ENCODE data around the gene TTC38.
"Not testable (repeated sequence)": the region's sequence is repeated elsewhere in the genome, so short reads cannot be mapped to it uniquely, and the experiment has no call there.

TTC38 gene

DNA sequence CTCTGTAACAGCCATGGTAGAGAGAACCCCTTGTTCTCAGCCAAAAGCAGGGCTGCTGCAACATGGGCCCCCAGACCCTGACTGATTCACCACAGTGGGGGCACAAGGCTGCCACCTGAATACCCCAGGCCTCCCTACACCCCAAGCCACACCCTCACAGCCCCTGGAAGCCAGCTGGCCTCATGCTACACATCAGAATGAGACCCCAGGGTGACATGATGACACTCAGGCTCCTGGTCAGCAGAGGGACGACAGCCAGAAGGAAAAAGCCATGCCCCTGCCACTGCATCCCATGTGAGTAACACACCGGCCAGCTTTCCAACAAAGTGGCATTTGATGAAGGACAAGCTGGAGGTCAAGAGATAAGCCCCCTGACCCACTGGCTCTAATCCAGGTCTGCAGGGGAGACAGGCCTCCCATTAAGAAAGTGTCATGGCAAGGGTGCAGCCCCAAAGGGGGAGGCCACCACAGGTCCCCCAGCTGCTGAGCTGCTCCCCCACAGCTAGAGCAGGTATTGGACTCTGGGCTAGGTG is 20.3 kb upstream of the TTC38 start:
- no peak for DNase-seq

DNA sequence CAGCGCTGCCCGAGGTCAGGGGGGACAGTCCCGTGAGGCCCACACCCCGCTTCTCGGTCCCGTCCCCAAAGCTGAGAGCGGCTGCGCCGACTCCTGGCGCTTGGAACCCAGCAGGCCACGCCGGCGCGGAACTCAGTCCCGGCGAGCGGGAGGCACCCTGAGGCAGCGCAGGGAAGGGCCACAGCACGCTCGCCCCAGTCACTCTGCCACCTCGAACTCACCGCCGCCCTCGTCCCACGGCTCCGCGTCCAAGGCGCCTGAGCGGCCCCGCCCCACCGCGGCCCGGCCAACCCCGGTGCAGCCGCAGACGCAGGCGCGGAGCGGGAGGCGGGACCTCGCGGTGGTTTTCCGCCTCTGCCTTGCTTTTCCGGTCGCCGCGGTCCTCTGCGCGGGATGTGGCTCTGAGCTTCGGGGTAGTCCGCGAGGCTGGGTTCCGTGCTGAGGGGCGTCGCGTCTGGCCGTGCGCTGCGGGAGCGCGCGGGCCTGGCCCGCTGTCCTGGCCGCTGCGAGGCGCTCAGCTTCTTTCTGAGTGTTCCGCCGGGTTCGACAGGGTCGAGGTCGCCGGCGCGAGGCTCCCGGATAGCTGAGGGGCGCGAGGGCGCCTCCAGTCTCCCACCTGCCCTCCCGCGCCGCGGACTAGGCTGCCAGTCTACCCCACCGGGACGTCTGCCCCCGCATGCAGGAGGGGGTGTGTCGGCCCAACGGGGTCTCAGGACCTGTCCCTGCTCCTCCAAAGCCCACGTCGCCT is 17.6 kb upstream of the TTC38 start, which contains the start of gene CDPF1:
Gene CDPF1 (minus strand): TSS at position 259 of the 748 bp plus-strand sequence. CDS start 2,009 bp downstream, outside the sequence.
- DNase-seq = peak; percentile 92

DNA sequence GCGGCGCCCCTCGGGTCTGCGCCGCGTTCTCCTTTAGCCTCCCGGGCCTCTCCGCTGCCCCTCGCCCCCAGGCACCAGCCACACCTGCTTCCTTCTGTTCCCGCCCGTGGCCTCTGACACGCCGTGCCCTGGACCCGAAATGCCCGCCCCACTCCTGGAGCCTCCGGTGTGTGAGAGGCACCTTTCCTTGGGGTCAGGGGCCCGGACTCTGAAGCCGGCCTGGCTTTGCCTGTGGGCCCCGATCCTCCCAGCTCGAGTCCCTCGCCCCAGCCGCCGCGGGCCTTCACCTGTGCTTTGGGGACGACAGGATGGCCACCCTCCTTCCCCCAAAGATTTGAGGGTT is 17.1 kb upstream of the TTC38 start:
- DNase-seq = no peak

DNA sequence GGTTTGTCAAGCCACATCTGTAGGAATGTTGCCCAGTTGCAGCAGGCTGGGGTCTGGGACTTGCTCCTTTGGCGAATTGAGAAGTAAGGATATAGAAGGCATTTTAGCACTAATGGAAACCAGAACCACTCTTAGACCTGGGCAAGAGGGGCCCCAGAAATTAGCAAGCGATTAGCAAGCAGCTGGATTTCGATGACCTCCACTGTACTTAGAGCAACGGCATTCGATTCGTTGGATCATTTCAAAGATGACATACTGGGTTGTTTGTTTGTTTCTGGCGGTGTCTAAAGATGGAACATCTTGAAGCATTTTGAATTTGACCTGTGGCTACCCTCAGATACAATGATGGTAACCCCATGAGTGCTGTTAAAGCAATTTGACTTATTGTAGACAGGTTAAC is 16.5 kb upstream of the TTC38 start:
- DNase-seq = no peak

DNA sequence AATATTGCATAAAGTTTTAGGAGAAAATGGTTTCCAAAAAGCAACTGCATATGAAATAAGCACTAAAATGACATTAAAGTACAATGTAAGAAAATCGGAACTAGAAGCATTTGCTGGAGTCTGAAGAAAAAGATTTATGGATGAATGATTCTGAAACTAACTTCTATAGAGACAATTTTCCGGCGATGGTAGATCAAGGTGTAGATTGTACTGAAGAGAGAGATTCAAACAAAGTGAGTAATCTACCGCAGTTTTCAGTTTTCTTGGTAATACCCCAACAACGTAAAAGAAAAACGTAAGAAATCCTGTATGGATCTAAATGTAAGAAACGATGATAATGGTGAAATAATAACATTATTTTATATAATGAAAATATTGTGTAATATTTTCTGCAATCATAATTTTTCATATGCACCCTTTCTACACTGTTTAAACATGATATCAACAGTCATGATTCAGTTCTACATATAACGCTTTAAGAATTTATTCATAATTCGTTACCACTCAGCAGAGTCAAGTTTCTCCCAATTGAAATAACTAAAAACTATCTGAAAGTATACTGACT is 15.9 kb upstream of the TTC38 start:
- DNase-seq = no peak

DNA sequence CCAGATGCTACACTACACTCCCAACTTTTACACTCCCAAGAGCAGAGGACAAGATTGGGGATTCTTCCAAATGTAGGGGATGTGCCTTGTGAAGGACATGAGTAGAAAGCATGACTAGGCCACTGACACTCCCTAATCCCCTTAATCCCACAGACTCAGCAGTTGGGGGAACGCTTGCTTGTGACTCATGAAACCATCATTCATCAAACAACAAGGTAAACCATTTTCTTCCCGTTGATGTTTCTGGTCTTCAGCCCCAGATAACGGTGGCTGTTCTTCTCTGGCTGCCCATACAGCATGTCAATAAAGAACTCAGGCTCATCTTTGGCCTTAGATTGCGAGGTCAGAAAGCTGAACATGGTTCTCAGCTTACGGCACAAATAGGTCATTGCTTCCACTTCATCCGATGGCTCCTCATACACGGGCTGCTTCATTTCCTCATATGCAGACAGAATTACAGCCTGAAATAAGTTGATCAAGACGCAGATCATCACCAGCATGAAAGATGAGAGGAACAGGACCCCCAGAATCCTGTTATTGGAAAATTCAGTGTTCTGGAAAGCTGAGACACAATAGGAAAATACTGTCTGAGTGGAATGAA is 11.3 kb upstream of the TTC38 start:
- no peak for DNase-seq

DNA sequence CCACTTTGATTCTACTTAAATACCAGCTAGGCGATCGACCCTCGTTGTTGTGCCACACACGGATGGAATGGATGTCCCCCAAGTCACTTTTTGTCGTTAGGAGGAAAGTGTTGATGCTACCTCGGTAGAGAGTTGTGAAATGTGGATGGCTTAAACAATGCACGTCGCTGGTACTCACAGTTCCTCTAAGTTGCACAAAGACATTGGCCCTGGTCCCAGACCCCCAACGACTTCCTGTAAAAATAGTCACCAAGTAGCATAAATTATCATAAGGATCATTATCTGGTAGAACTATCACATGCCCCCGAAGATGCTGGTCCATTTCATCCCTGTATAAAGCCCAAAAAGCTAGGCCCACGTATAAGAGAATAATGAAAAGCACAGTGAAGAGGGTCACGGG is 8.4 kb upstream of the TTC38 start:
- no peak for DNase-seq

DNA sequence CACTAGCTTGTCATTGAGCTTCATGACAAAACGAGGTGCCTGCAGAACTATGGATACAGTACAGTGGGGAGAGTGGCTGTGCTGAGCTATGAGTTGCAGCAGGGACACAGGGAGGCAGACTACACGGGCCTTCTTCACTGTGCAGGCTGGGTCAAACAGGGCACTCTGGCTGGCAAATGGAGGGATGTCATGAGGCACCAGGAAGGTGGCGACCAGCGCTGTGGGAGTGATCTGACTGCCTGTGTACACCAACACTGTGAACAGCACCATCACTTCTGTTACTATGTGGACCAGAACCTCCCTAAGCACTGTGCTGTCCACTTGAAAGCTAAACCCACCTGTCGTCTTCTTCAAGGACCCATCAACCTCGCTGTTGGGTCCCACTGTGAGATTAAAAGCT is 7.8 kb upstream of the TTC38 start:
- no peak for DNase-seq

DNA sequence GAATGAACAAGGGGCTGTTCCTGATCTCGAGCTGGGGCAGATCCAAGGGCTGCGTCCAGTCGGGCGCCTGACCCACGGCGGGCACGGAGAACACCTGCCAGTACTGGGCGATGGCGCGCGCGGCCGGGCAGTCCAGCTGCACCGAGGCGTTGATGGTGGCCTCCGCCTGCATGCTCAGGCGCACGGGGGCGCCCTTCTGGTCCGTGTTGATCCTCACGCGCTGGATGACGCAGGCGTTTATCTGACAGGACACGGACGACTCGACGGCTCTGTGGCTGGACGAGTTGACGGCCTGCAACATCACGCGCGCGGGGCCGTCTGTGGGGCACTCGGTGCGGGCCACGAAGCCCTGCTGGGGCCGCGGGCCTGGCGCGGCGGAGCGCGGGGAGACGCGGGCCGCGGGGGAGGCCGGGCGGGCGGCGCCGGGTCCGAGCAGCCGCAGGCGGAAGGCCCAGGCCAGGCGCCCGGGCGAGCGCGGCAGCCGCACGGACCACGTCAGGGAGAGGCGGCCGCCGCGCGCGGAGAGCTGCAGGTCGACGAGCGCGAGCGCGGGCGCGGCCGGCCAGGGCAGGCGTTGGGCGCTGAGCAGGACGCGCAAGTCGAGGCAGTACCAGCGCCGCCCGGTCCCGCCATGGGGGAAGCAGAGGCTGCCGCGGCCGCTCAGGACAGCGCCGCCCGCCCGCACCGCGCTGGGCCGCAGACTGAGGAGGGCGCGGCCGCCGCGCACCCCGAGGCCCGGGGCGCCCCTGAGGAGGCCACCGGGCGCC is 5.2 kb upstream of the TTC38 start:
- DNase-seq = peak; percentile 30

DNA sequence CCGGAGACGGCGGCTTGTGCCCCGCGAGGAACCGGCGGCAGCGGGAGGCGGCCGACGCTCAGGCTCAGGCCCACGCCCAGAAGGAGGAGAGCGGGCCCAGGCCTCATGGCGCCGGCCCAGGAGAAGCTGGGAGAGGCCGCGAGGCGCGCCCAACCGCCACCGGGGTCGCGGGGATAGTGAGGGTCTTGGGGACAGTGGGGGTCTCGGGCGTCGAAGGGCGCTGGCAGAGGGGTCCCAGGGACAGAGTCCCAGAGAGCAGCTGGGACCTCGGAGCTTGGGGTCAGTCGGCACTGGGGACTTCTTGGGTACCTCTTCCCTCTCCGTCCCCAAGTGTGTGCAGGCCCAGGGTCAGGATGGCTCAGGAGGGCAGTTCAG is 4.6 kb upstream of the TTC38 start, which contains the start of gene PKDREJ:
Gene PKDREJ (minus strand): TSS at position 128 of the 375 bp plus-strand sequence. CDS start 21 bp downstream, at position 107.
- no peak for DNase-seq

DNA sequence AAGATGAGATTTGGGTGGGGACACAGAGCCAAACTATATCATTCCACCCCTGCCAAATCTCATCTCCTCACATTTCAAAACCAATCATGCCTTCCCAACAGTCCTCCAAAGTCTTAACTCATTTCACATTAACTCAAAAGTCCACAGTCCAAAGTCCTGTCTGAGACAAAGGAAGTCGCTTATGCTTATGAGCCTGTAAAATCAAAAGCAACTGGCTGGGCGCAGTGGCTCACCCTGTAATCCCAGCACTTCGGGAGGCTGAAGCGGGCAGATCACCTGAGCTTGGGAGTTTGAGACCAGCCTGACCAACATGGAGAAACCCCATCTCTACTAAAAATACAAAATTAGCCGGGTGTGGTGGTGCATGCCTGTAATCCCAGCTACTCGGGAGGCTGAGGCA is 3.3 kb upstream of the TTC38 start:
- not testable (repeated sequence) for DNase-seq

DNA sequence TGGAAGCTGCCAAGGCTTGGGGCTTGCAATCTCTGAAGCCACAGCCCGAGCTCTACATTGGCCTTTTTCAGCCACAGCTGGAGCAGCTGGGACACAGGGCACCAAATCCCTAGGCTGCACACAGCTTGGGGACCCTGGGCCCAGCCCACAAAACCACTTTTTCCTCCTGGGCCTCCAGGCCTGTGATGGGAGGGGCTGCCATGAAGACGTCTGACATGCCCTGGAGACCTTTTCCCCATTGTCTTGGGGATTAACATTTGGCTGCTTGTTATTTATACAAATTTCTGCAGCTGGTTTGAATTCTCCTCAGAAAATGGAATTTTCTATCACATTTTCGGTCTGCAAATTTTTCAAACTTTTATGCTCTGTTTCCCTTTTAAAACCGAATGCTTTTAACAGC is 2.2 kb upstream of the TTC38 start:
- DNase-seq = not testable (repeated sequence)

DNA sequence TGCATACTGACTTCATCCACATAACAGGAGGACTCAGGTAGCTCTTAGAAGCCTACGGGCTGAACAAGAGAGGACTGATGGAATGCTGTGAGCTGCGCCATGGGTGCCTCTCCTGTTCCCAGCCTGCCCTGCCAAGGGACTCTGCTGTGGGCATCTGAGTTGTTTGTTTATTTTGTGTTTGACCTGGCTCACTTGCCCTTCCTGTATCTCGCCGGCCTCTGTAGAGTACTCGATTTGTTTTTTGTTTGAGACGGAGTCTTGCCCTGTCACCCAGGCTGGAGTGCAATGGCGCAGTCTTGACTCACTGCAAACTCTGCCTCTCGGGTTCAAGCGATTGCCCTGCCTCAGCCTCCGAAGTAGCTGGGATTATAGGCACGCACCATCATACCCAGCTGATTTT is 1.8 kb downstream of the TTC38 start:
- DNase-seq = no peak

DNA sequence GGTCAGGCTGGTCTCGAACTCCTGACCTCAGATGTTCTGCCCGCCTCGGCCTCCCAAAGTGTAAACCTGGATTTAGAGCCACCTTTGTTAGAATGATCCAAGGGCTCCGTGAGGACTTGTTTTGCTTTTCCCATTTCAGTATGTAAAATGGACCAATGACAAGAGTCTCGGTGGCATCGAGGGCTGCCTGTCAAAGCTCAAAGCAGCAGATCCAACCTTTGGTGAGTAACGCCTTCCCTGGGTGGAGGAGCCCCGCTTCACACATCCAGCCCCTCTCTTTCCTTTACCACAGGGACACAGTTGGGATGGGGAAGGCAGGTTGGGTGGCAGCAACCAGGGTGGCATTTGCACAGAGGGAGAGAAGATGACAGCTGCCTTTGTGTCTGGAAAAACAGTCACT is 4.4 kb downstream of the TTC38 start:
- no peak for DNase-seq

DNA sequence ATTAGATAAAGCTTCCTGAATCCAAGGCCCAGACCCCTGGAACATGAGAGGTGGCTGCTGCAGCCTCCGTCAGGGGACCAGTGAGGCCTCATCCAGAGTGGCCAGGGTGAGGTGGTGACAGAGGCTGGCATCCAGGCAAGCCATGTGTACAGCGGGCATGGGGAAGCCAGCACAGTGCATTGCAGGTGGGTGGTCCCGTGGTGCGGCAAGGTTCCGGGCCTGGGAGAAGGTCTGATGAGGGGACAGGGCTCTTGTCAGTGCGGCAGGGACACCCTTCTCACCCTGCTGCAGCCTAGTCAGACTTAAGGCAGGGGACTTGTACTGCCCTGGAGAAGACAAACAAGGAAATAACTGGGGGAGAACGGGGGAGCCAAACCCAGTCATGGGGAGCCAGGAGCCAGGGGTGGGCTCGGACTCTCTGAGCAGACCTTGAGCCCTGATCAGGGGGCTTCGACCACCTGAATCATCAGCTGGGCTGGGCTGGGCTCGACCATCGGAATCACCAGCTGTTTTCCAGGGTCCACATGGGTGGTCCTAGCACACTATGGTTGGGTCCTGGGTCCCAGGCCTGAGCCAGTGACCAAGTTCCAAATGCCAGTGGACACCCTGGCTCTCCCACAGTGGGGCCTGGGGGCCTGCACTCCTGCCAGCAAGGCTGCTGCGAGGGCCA is 5.1 kb downstream of the TTC38 start:
- no peak for DNase-seq

DNA sequence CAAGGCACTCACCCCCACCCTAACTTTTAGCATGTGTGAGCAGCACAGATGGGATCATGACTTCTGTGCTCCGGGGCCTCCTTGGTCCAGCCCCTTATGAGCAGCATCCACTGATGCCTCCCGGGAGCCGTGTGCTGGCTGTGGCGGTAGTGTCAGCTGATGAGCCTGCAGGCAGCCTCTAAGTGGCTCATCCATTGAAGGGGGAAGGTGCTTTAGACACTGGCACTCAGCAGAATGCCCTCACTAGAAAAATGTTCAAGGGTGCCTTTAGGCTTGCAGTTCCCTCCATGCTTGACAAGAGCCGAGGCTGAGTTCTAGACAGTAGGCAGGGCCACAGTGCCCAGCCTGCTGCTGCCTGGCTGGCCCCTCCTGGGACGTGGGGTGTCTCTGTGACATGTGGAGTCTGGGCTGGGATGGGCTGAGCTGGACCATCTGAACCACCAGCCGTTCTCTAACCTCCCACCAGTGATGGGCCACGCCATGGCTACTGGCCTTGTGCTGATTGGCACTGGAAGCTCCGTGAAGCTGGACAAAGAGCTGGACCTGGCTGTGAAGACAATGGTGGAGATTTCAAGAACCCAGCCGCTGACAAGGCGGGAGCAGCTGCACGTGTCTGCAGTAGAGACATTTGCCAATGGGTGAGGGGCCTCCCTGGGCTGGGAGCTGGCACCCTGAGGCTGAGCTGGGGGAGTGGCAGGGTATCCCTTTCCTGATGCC is 5.8 kb downstream of the TTC38 start:
- no peak for DNase-seq

DNA sequence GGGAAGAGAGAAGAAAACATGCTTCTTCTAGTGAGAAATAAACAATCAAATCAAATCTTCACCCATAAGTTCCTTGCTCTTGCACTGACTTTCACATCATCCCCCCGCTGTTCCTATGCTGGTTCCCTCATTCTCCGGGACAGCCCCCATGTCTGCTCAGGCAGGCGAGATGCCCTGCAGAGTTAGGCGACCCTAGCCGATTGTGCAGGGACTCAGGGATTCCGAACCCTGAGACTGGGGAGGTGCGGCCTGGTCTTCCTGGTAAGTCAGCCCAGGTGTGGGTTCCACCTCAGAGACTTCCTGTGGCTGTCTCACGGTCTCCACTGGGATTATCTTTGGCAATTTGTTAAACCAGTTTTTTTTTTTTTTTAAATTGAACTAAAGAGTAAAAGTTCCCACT is 6.6 kb downstream of the TTC38 start:
- DNase-seq = no peak

DNA sequence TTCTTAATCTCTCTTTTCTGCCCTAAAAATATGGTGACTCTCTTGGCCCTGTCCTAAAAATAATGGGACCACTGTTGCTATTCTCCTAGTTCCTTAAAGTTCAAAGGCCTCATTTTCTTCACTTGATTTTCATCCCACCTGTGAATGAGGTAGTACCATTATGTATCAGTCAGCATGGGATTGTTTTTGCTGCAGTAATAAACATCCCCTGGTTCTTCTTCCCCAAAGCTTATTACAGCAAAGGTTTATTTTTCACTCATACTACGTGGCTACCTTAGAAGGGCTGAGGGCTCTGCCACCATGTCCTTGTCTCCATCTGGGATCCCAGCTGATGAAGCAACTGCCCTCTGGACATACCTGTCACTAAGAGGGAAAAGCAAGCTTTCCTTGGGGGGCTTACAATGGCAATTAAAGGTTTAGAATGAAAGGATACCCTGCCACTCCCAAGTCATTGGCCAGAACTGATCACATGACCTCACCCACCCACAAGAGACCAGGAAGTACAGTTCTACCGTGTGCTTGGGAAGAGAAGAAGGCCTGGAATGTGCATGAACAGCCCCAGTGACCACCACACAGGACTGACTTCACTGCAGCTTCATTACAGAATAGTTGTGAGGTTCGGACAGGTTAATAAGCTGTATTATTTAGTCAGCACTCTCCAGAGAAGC is 7.8 kb downstream of the TTC38 start:
- DNase-seq = no peak

DNA sequence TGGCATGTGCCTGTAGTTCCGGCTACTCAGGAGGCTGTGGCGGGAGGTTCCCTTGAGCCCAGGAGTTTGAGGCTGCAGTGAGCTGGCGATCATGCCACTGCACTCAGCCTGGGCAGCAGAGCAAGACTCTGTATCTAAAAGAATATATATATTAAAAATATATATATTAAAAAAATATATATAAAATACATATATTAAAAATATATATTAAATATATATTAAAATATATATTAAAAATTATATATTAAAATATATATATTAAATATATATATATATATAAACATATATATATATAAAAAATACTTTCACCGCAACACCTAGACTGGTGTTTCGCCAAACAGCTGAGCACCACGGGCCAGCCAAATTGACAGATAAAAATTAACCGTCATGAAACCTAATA is 8.8 kb downstream of the TTC38 start:
- DNase-seq = no peak

DNA sequence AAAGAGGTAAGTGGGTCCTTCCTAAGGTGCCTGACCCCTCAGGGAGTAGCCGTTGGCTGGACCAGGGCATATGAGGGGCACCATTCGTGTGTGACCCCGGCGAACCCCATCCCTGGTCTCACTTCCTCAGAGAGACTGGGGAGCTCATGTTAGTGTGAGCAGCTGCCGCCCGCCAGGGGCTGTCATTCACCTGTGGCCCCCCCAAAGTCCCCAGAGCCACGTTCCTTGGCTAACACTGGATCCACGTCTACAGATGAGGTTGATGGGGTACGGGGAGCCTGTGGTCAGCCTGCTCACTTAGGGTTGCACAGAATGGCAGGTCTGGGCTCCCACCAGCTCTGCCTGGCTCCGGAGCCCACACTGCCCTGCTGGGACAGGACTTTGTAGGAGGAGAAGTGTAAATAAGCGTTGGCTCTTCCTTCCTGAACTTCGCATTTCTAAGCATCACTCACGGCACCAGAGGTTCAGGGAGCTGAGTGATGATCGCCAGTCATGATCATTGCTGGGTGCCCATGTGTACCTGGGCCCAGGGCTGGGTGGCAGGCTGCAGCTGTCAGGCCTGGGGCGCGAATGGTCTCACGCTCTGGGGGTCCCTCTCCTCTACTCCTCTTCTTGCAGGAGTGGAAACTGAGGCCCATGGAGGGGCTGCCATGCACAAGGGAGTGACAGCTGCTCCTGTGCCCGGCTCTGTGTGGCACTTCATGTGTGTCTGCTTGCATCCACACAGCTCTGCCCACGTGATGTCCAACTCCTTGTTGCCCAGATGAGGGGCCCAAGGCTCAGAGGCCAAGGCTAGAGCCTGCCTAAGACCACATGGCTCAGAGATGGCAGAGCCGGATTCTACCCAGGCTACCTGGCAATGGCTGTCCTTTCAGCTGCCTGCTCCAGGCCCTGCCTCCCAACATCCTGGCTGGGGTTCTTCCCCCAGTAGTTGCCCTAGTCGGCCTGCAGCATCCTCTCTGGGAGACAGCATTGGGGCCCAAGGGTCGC is 11.1 kb downstream of the TTC38 start:
- no peak for DNase-seq

Measured in activated gamma-delta T cell (primary cell).